Right lobe of liver (tissue), 6 donors: Measurements from ENCODE around the gene CRISPLD2. TPM values are rescaled to one million over a fixed set of nuclear protein-coding genes. Genes with fewer than 3 reads are reported as not detected.
A peak's percentile ranks its signal among the peaks of the same experiment; 100 is the strongest.

ENCODE experiments used
- ATAC-seq, 4 donors: fragments of 200-7000 bp; cut with Tn5 transposase; one replicate each; pipeline ENCODE4 v1.9.1; 2020; ENCODE audit warnings: mild to moderate bottlenecking in 4 of 4, moderate library complexity in 4 of 4
- DNase-seq, 3 donors: peaks; one replicate each; pipeline ENCODE4 v3.0.0-alpha.2; 2020
- H3K27ac ChIP-seq, 3 donors: fragments of 200-600 bp; one replicate each; pipeline ENCODE4 v1.8.0; 2022
- H3K27me3 ChIP-seq, 2 donors: fragments of 200-600 bp; one replicate each; pipeline ENCODE4 v1.8.0; 2022
- H3K36me3 ChIP-seq, 4 donors: fragments of 200-600 bp; sonication (generic) in 1 of 4; one replicate each; pipeline versions ENCODE4 v1.5.1 to v1.8.0; 2017 to 2022; ENCODE audit warnings: control low read depth in 1 of 4
- H3K4me1 ChIP-seq, 4 donors: fragments of 200-600 bp; sonication (generic) in 1 of 4; one replicate each; pipeline versions ENCODE4 v1.5.1 to v1.8.0; 2017 to 2022; ENCODE audit warnings: control low read depth in 1 of 4
- H3K4me3 ChIP-seq, 3 donors: fragments of 200-600 bp; one replicate each; pipeline ENCODE4 v1.8.0; 2022
- H3K9me3 ChIP-seq, 4 donors: fragments of 200-600 bp; sonication (generic) in 1 of 4; one replicate each; pipeline versions ENCODE4 v1.5.1 to v1.8.0; 2017 to 2022; ENCODE audit warnings: control low read depth in 1 of 4
- CTCF ChIP-seq, 4 donors: fragments of 200-600 bp in 3 of 4; fragments of 450-650 bp in 1 of 4; IDR thresholded peaks; one replicate each; pipeline versions ENCODE4 v1.5.1 to v1.8.0; 2016 to 2022; ENCODE audit warnings: antibody characterized with exemption in 4 of 4, mild to moderate bottlenecking in 2 of 4
- POLR2A ChIP-seq: fragments of 450-650 bp; IDR thresholded peaks from one replicate; pipeline ENCODE4 v1.6.1; 2017; ENCODE audit warnings: antibody characterized with exemption, mild to moderate bottlenecking
- WGBS: methylation state at CpG from one replicate; pipeline ENCODE4 v1.1.6; 2018; ENCODE audit warnings: low coverage, low lambda C conversion rate; ENCODE audit not compliant: insufficient coverage; ENCODE audit errors: missing lambda C conversion rate; 5-methylcytosine and 5-hydroxymethylcytosine counted together
- intact Hi-C, 2 donors: fragments of 100-400 bp; cut with DNase I; formaldehyde crosslinking; loops; one replicate each; pipeline versions ENCODE4 v1.11.2 to v1.14.1; 2022
- total RNA-seq, 6 experiments: library from RNA; depleted of rRNA in 2 of 6; stranded (reverse); fragments of >200 nt in 2 of 6; fragmentation: NEBNext Ultra II Directional in 3 of 6; extraction: Animal tissue kit (Norgen Biotek cat#: 25700) in 3 of 6; gene quantifications; one replicate each; pipeline versions ENCODE4 v1.1.0 to v1.2.4, GENCODE V29; 2016 to 2023
- donor health status: DM: no; HTN: yes; CAD: no.
- donor health status: DM: no; HTN: no; CAD: no.
- donor health status: DM: no; HTN: no; CAD: no.
- donor health status: DM: no; HTN: yes; CAD: no.
- donor health status: DM: no; HTN: yes; CAD: no.

Gene CRISPLD2
- total RNA-seq, 6 experiments from 2014 or later, result 2.9 to 14.8 (median 8.9) TPM

DNA sequence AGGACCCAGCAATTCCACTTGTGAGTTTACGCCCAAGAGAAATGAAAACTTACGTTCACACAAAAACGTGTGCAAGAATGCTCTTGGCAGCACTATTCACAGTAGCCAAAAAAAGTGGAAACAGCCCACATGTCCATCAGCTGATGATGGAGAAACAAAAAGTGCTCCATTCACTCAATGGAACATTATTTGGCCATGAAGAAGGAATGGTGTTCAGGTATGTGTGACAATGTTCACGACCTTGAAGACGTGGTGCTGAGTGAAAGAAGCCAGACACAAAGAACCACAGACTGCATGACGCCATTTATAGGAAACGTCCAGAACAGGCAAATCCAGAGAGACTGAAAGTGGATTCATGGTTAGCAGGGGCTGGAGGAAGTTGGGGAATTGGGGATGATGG is 106.7 kb downstream of the CRISPLD2 start:
- Histone ChIP-seq H3K4me3 (no peak overlapping the region), H3K36me3 (no peaks in the 10 kb centered on the region), H3K27me3 (no peaks in the 10 kb centered on the region), H3K4me1 (peaks cover 0 to 11% (median 4%) of the 10 kb centered on the region in 4 donors), H3K27ac (no peak overlapping the region), H3K9me3 (no peaks in the 10 kb centered on the region)
- DNase-seq (no peak), ATAC-seq (no peak)
- 40% methylated on average over 7 of the region's 7 CpGs for WGBS
- intact Hi-C loops, result loop anchor here in 1 of 2 donors (5.0 kb wide), 1 partner anchor 36 kb away; no protein-coding TSS in a partner anchor
- TF ChIP-seq CTCF (IDR thresholded peaks at IDR 0.05) (no peak), POLR2A (no peak)

- H3K27ac ChIP-seq, result no peak overlapping the region
- no peaks in the 10 kb centered on the region for H3K27me3 ChIP-seq
- H3K9me3 ChIP-seq, result no peaks in the 10 kb centered on the region
- H3K36me3 ChIP-seq, result no peaks in the 10 kb centered on the region
- no peak for TF ChIP-seq CTCF (IDR thresholded peaks at IDR 0.05)
- no peak for TF ChIP-seq POLR2A
- 58% methylated on average over 13 of the region's 34 CpGs for WGBS
- peaks cover 0 to 11% (median 1%) of the 10 kb centered on the region in 4 donors for H3K4me1 ChIP-seq
- intact Hi-C loops, result loop anchor here in 1 of 2 donors (5.0 kb wide), 1 partner anchor 34 kb away; no protein-coding TSS in a partner anchor
- DNase-seq, result peak in 1 of 3 donors; percentile 53
- no peak overlapping the region for H3K4me3 ChIP-seq
- peak in 2 of 4 donors; percentile 2 to 8 for ATAC-seq
These were observed 108.1 kb downstream of the CRISPLD2 start for GRCh38 chr16:84927621-84928591.

- 47% methylated on average over 3 of the region's 16 CpGs for WGBS
- TF ChIP-seq CTCF (IDR thresholded peaks at IDR 0.05) (no peak), POLR2A (no peak)
- peaks cover 0 to 17% (median 3%) of the 10 kb centered on the region in 4 donors for H3K4me1 ChIP-seq
- H3K27ac ChIP-seq, result no peak overlapping the region
- ATAC-seq (peak in 2 of 4 donors; percentile 20 to 29), DNase-seq (peak in 1 of 3 donors; percentile 55)
- intact Hi-C loops, result loop anchor here in 1 of 2 donors (5.0 kb wide), 1 partner anchor 33 kb away; no protein-coding TSS in a partner anchor
- no peak overlapping the region for H3K4me3 ChIP-seq
- no peaks in the 10 kb centered on the region for H3K9me3 ChIP-seq
- H3K27me3 ChIP-seq, result no peaks in the 10 kb centered on the region
- H3K36me3 ChIP-seq, result no peaks in the 10 kb centered on the region
These were observed 109.1 kb downstream of the CRISPLD2 start for GRCh38 chr16:84928679-84929420.

DNA sequence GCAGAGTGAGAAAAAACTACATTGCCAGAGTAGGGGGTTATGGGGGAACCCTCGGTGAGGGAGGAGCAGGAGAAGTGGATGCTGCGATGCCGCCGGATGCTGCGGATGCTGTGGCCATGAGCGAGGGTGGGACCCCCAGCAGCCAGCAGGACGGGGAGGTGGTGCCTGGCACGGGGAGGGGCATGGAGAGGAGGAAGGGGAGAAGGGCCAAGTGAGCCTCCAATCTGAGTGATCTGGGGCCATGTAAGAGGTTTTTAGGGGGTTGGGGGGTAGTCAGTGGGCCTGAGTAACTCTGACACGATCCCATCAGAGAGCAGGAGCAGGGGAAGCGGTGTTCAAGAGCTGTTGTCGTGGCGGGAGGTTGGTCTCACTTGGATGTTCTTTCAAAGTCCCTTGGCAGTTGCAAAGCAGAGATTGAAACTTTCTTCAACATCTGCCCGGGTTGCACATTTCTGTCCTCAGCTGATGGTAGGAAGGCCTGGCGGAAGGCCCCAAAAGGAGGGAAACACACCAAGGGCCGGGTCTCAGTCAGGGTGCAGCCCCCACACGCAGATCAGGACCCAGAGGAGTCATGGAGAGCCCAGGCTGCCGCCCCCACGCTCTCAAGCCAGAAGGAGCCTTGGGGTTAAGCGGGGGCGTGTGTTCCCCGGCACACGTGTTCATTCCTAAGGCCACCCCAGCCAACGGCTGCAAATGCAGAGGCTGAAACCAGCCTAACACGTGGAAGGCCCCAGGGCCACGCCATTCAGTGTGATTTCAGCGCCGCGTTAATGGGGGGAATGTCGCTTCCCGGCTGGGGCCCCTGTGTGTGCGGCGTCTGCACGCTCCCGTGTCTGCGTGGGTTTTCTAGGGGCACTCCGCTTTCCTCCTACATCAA is 109.9 kb downstream of the CRISPLD2 start:
- Histone ChIP-seq H3K4me1 (peaks cover 0 to 22% (median 6%) of the 10 kb centered on the region in 4 donors), H3K27me3 (no peaks in the 10 kb centered on the region), H3K36me3 (no peaks in the 10 kb centered on the region), H3K4me3 (no peak overlapping the region), H3K27ac (no peak overlapping the region), H3K9me3 (no peaks in the 10 kb centered on the region)
- no peak for ATAC-seq
- DNase-seq, result peak in 1 of 3 donors; percentile 46
- TF ChIP-seq POLR2A (no peak), CTCF (IDR thresholded peaks at IDR 0.05) (no peak)
- intact Hi-C loops, result loop anchor here in 1 of 2 donors (5.0 kb wide), 1 partner anchor 33 kb away; no protein-coding TSS in a partner anchor
- WGBS, result 73% methylated on average over 11 of the region's 36 CpGs
